SK-N-SH treated with all-trans-retinoic acid at 6 μM for 48 hours (cell line): ENCODE results near the gene FNDC11.

ENCODE experiments used
- ATAC-seq: fragments of 200-7000 bp; cut with Tn5 transposase; 3 replicates; pipeline ENCODE4 v1.9.1; 2020; ENCODE audit warnings: mild to moderate bottlenecking, moderate library complexity
- ARNTL ChIP-seq: fragments of 450-650 bp; formaldehyde crosslinking; IDR thresholded peaks from 2 replicates; pipeline ENCODE4 v1.5.0; 2020; ENCODE audit warnings: low read depth, mild to moderate bottlenecking, moderate library complexity, borderline replicate concordance
- CREB5 ChIP-seq: fragments of 250-450 bp; sonication (Bioruptor Pico); IDR thresholded peaks from 2 replicates; pipeline ENCODE4 v1.5.1; 2020; ENCODE audit warnings: low read depth, mild to moderate bottlenecking, moderate library complexity
- CSDC2 ChIP-seq: fragments of 250-450 bp; sonication (Bioruptor Pico); IDR thresholded peaks from 2 replicates; pipeline ENCODE4 v1.5.0; 2020; ENCODE audit warnings: mild to moderate bottlenecking, moderate library complexity
- CSRNP3 ChIP-seq: fragments of 250-450 bp; sonication (Bioruptor Pico); IDR thresholded peaks from 2 replicates; pipeline ENCODE4 v1.5.1; 2021; ENCODE audit warnings: mild to moderate bottlenecking, moderate library complexity
- GLIS3 ChIP-seq: fragments of 250-450 bp; sonication (Bioruptor Pico); IDR thresholded peaks from 2 replicates; pipeline ENCODE4 v1.5.0; 2020; ENCODE audit warnings: mild to moderate bottlenecking, moderate library complexity
- ISL1 ChIP-seq: fragments of 250-450 bp; sonication (Bioruptor Pico); IDR thresholded peaks from 2 replicates; pipeline ENCODE4 v2.1.2; 2022; ENCODE audit warnings: mild to moderate bottlenecking, moderate library complexity
- OSR1 ChIP-seq: fragments of 250-450 bp; sonication (Bioruptor Pico); IDR thresholded peaks from 2 replicates; pipeline ENCODE4 v1.8.0; 2022; ENCODE audit warnings: moderate library complexity, mild to moderate bottlenecking, inconsistent platforms
- PATZ1 ChIP-seq: fragments of 250-450 bp; sonication (Bioruptor Pico); IDR thresholded peaks from 2 replicates; pipeline ENCODE4 v1.8.0; 2020; ENCODE audit warnings: mild to moderate bottlenecking, moderate library complexity, borderline replicate concordance
- POU6F1 ChIP-seq: fragments of 250-450 bp; sonication (Bioruptor Pico); IDR thresholded peaks from 2 replicates; pipeline ENCODE4 v1.8.0; 2021; ENCODE audit warnings: low read depth, mild to moderate bottlenecking, moderate library complexity, borderline replicate concordance
- PPARA ChIP-seq: fragments of 250-450 bp; sonication (Bioruptor Pico); IDR thresholded peaks from 2 replicates; pipeline ENCODE4 v1.5.0; 2020; ENCODE audit warnings: mild to moderate bottlenecking, borderline replicate concordance
- RARB ChIP-seq: fragments of 250-450 bp; sonication (Bioruptor Pico); IDR thresholded peaks from 2 replicates; pipeline ENCODE4 v1.8.0; 2021; ENCODE audit warnings: mild to moderate bottlenecking, moderate library complexity
- SNAI2 ChIP-seq: fragments of 250-450 bp; sonication (Bioruptor Pico); IDR thresholded peaks from 2 replicates; pipeline ENCODE4 v1.5.0; 2020; ENCODE audit warnings: mild to moderate bottlenecking, moderate library complexity
- TCF4 ChIP-seq: fragments of 250-450 bp; sonication (Bioruptor Pico); IDR thresholded peaks from 2 replicates; pipeline ENCODE4 v1.8.0; 2021; ENCODE audit warnings: mild to moderate bottlenecking, moderate library complexity, borderline replicate concordance
- TOX ChIP-seq: fragments of 250-450 bp; sonication (Bioruptor Pico); IDR thresholded peaks from 2 replicates; pipeline ENCODE4 v1.8.0; 2021; ENCODE audit warnings: mild to moderate bottlenecking, moderate library complexity, borderline replicate concordance
- TSHZ2 ChIP-seq: fragments of 250-450 bp; sonication (Bioruptor Pico); IDR thresholded peaks from 2 replicates; pipeline ENCODE4 v1.5.0; 2020; ENCODE audit warnings: mild to moderate bottlenecking, moderate library complexity
- ZC3H10 ChIP-seq: fragments of 250-450 bp; sonication (Bioruptor Pico); IDR thresholded peaks from 2 replicates; pipeline ENCODE4 v1.5.1; 2021; ENCODE audit warnings: mild to moderate bottlenecking, moderate library complexity
- ZFP3 ChIP-seq: fragments of 250-450 bp; sonication (Bioruptor Pico); IDR thresholded peaks from 2 replicates; pipeline ENCODE4 v1.5.0; 2020; ENCODE audit warnings: mild to moderate bottlenecking, moderate library complexity
- ZFP30 ChIP-seq: fragments of 450-650 bp; formaldehyde crosslinking; IDR thresholded peaks from 2 replicates; pipeline ENCODE4 v1.5.0; 2022; ENCODE audit warnings: mild to moderate bottlenecking, moderate library complexity
- ZNF565 ChIP-seq: fragments of 450-650 bp; formaldehyde crosslinking; conservative IDR thresholded peaks from 2 replicates; pipeline ENCODE4 v1.5.0; 2020; ENCODE audit warnings: low read depth, mild to moderate bottlenecking, moderate library complexity
- ZNF70 ChIP-seq: fragments of 450-650 bp; formaldehyde crosslinking; IDR thresholded peaks from 2 replicates; pipeline ENCODE4 v1.5.0; 2020; ENCODE audit warnings: mild to moderate bottlenecking, moderate library complexity
- ZNF8 ChIP-seq: fragments of 450-650 bp; formaldehyde crosslinking; IDR thresholded peaks from 2 replicates; pipeline ENCODE4 v1.5.0; 2020; ENCODE audit warnings: mild to moderate bottlenecking, moderate library complexity

FNDC11 gene

GRCh38 chr20:63591786-63592355 is 37.9 kb downstream of the FNDC11 start:
- ATAC-seq = no peak
- no peak for TF ChIP-seq ZNF565 (CRISPR knock-in tag)
- no peak for TF ChIP-seq ZNF70 (CRISPR knock-in tag)

- TF ChIP-seq GLIS3 (CRISPR knock-in tag) = no peak
- TF ChIP-seq TOX (CRISPR knock-in tag) = no peak
- no peak for TF ChIP-seq CREB5 (CRISPR knock-in tag)
- no peak for TF ChIP-seq ZNF8 (CRISPR knock-in tag)
- no peak for TF ChIP-seq ZNF70 (CRISPR knock-in tag)
- no peak for TF ChIP-seq CSRNP3 (CRISPR knock-in tag)
- TF ChIP-seq SNAI2 (CRISPR knock-in tag) = no peak
- TF ChIP-seq POU6F1 (CRISPR knock-in tag) = no peak
- TF ChIP-seq ZFP3 (CRISPR knock-in tag) = no peak
- TF ChIP-seq RARB = no peak
- no peak for TF ChIP-seq PPARA (CRISPR knock-in tag)
- TF ChIP-seq ARNTL (CRISPR knock-in tag) = no peak
- TF ChIP-seq PATZ1 (CRISPR knock-in tag) = no peak
- TF ChIP-seq TSHZ2 (CRISPR knock-in tag) = no peak
- no peak for TF ChIP-seq ZC3H10 (CRISPR knock-in tag)
- TF ChIP-seq CSDC2 = no peak
- TF ChIP-seq ZFP30 (CRISPR knock-in tag) = no peak
- no peak for TF ChIP-seq TCF4 (CRISPR knock-in tag)
- no peak for TF ChIP-seq ISL1 (CRISPR knock-in tag)
- TF ChIP-seq OSR1 (CRISPR knock-in tag) = no peak
- TF ChIP-seq, all 23 proteins: peak for 0
- no peak for ATAC-seq
Observed at GRCh38 chr20:63592661-63593060, 38.7 kb downstream of the FNDC11 start.

GRCh38 chr20:63594043-63594561 is 40.1 kb downstream of the FNDC11 start:
- TF ChIP-seq TSHZ2 (CRISPR knock-in tag) (no peak), PATZ1 (CRISPR knock-in tag) (no peak), ZNF8 (CRISPR knock-in tag) (no peak), ZNF565 (CRISPR knock-in tag) (no peak)
- no peak; the same call in 2 of the 3 replicates for ATAC-seq
